WTC11 (cell line): Measurements from ENCODE around the gene MDFIC. TPM values are rescaled to one million over a fixed set of nuclear protein-coding genes. Genes with fewer than 3 reads are reported as not detected.

ENCODE experiments used
- ATAC-seq: fragments of 200-7000 bp; cut with Tn5 transposase; 2 replicates; pipeline ENCODE4 v1.10.0; 2021; ENCODE audit warnings: mild to moderate bottlenecking, moderate library complexity
- CTCF ChIA-PET: fragments of 300-600 bp; sonication (Branson Sonifier 250); formaldehyde crosslinking; loops from one replicate; lab custom pipeline; 2021; ENCODE audit warnings: antibody characterized with exemption; lab: Charles Lee
- POLR2A ChIA-PET: fragments of 350-600 bp; sonication (Branson Sonifier 250); formaldehyde crosslinking; loops from one replicate; lab custom pipeline; 2021; ENCODE audit warnings: antibody characterized with exemption; lab: Charles Lee
- DNase-seq: peaks from one replicate; pipeline ENCODE4 v3.0.0; 2021; ENCODE audit warnings: low spot score
- H3K27ac Mint-ChIP-seq: 2 replicates; pipeline ENCODE4 v1.8.0; 2021; ENCODE audit warnings: mixed read lengths
- H3K27me3 Mint-ChIP-seq: 2 replicates; pipeline ENCODE4 v1.8.0; 2021; ENCODE audit warnings: low read depth, mild to moderate bottlenecking, moderate library complexity, mixed read lengths
- H3K36me3 Mint-ChIP-seq: 2 replicates; pipeline ENCODE4 v1.8.0; 2021; ENCODE audit warnings: mixed read lengths
- H3K4me1 Mint-ChIP-seq: 2 replicates; pipeline ENCODE4 v1.8.0; 2022; ENCODE audit warnings: mixed read lengths
- H3K4me3 Mint-ChIP-seq: 2 replicates; pipeline ENCODE4 v1.8.0; 2021; ENCODE audit warnings: mild to moderate bottlenecking, moderate library complexity, mixed read lengths
- H3K9me3 Mint-ChIP-seq: 2 replicates; pipeline ENCODE4 v1.8.0; 2021; ENCODE audit warnings: mixed read lengths
- ATF2 ChIP-seq: sonication (generic); formaldehyde crosslinking; IDR thresholded peaks from 2 replicates; pipeline ENCODE4 v1.8.1; 2022; ENCODE audit warnings: low read depth, missing genetic modification reagents, borderline replicate concordance
- ATF6 ChIP-seq: sonication (generic); formaldehyde crosslinking; IDR thresholded peaks from 2 replicates; pipeline ENCODE4 v1.8.1; 2023; ENCODE audit warnings: mild to moderate bottlenecking, missing genetic modification reagents
- CREB1 ChIP-seq: sonication (generic); formaldehyde crosslinking; IDR thresholded peaks from 2 replicates; pipeline ENCODE4 v1.8.0; 2023; ENCODE audit warnings: mild to moderate bottlenecking, missing genetic modification reagents
- E2F1 ChIP-seq: sonication (generic); formaldehyde crosslinking; IDR thresholded peaks from 2 replicates; pipeline ENCODE4 v1.8.0; 2022; ENCODE audit warnings: mild to moderate bottlenecking, missing genetic modification reagents
- E2F5 ChIP-seq: sonication (generic); formaldehyde crosslinking; IDR thresholded peaks from 2 replicates; pipeline ENCODE4 v1.8.1; 2022; ENCODE audit warnings: mild to moderate bottlenecking, moderate library complexity, missing genetic modification reagents
- FOXK1 ChIP-seq: sonication (generic); formaldehyde crosslinking; IDR thresholded peaks from 2 replicates; pipeline ENCODE4 v1.8.0; 2022; ENCODE audit warnings: mild to moderate bottlenecking, moderate library complexity, missing genetic modification reagents
- GABPB1 ChIP-seq: sonication (generic); formaldehyde crosslinking; IDR thresholded peaks from 2 replicates; pipeline ENCODE4 v1.8.1; 2023; ENCODE audit warnings: mild to moderate bottlenecking, missing genetic modification reagents
- HMGXB4 ChIP-seq: sonication (generic); formaldehyde crosslinking; IDR thresholded peaks from 2 replicates; pipeline ENCODE4 v1.8.1; 2023; ENCODE audit warnings: mild to moderate bottlenecking, moderate library complexity, missing genetic modification reagents
- JUN ChIP-seq: sonication (generic); formaldehyde crosslinking; IDR thresholded peaks from 2 replicates; pipeline ENCODE4 v1.8.0; 2023; ENCODE audit warnings: mild to moderate bottlenecking, missing genetic modification reagents
- NR1H2 ChIP-seq: sonication (generic); formaldehyde crosslinking; IDR thresholded peaks from 2 replicates; pipeline ENCODE4 v1.9.0; 2021; ENCODE audit warnings: mild to moderate bottlenecking, moderate library complexity, missing genetic modification reagents
- NR3C1 ChIP-seq: sonication (generic); formaldehyde crosslinking; conservative IDR thresholded peaks from 2 replicates; pipeline ENCODE4 v1.8.1; 2023; ENCODE audit warnings: low read depth, mild to moderate bottlenecking, missing genetic modification reagents
- PREB ChIP-seq: sonication (generic); formaldehyde crosslinking; IDR thresholded peaks from 2 replicates; pipeline ENCODE4 v1.8.1; 2022; ENCODE audit warnings: mild to moderate bottlenecking, missing genetic modification reagents, moderate library complexity, borderline replicate concordance
- SOX15 ChIP-seq: fragments of 250-450 bp; sonication (Bioruptor Pico); IDR thresholded peaks from 2 replicates; pipeline ENCODE4 v1.9.0; 2021; ENCODE audit warnings: mild to moderate bottlenecking
- ZMAT4 ChIP-seq: fragments of 250-450 bp; sonication (Bioruptor Pico); IDR thresholded peaks from 2 replicates; pipeline ENCODE4 v1.9.0; 2021; ENCODE audit warnings: mild to moderate bottlenecking
- ZNF219 ChIP-seq: sonication (generic); formaldehyde crosslinking; IDR thresholded peaks from 2 replicates; pipeline ENCODE4 v1.8.0; 2023; ENCODE audit warnings: missing genetic modification reagents, mild to moderate bottlenecking, borderline replicate concordance
- ZNF232 ChIP-seq: sonication (generic); formaldehyde crosslinking; IDR thresholded peaks from 2 replicates; pipeline ENCODE4 v1.8.0; 2022; ENCODE audit warnings: mild to moderate bottlenecking, missing genetic modification reagents
- ZNF396 ChIP-seq: fragments of 250-450 bp; sonication (Bioruptor Pico); IDR thresholded peaks from 2 replicates; pipeline ENCODE4 v1.8.0; 2021; ENCODE audit warnings: mild to moderate bottlenecking, moderate library complexity, borderline replicate concordance
- ZNF425 ChIP-seq: fragments of 250-450 bp; sonication (Bioruptor Pico); conservative IDR thresholded peaks from 2 replicates; pipeline ENCODE4 v1.9.0; 2021; ENCODE audit warnings: mild to moderate bottlenecking
- total RNA-seq: library from RNA; stranded (reverse); gene quantifications from 3 replicates; pipeline ENCODE4 v1.2.3, GENCODE V29; 2021

Gene MDFIC
- total RNA-seq, 1 experiment from 2014 or later: 8.4 TPM

- TF ChIP-seq E2F5 (CRISPR knock-in tag): no peak
These were observed 30.4 kb downstream of the MDFIC start (continued) for GRCh38 chr7:114952296-114952695.

- CTCF ChIA-PET: no interaction called here
- ATAC-seq: no peak
- no peaks in the 10 kb centered on the region for H3K27me3 Mint-ChIP-seq
These were observed 31.8 kb downstream of the MDFIC start for GRCh38 chr7:114953724-114954123.

GRCh38 chr7:114956702-114957101, 34.8 kb downstream of the MDFIC start:
- Mint-ChIP-seq H3K27ac (no peak overlapping the region), H3K9me3 (no peaks in the 10 kb centered on the region), H3K4me3 (no peak overlapping the region), H3K4me1 (peaks cover 14% of the 10 kb centered on the region), H3K27me3 (no peaks in the 10 kb centered on the region), H3K36me3 (no peaks in the 10 kb centered on the region)
- ChIA-PET POLR2A (no interaction called here), CTCF (no interaction called here)
- DNase-seq: no peak
- no peak for TF ChIP-seq FOXK1 (CRISPR knock-in tag)
- TF ChIP-seq ZNF425: no peak
- TF ChIP-seq ATF6 (CRISPR knock-in tag): no peak
- no peak for TF ChIP-seq ZMAT4 (CRISPR knock-in tag)
- TF ChIP-seq CREB1 (CRISPR knock-in tag): no peak
- TF ChIP-seq PREB (CRISPR knock-in tag): no peak
- no peak for TF ChIP-seq E2F1 (CRISPR knock-in tag)
- TF ChIP-seq ZNF219: no peak
- no peak for TF ChIP-seq SOX15 (CRISPR knock-in tag)
- no peak for TF ChIP-seq NR1H2 (CRISPR knock-in tag)
- TF ChIP-seq JUN (CRISPR knock-in tag): no peak
- TF ChIP-seq ZNF232 (CRISPR knock-in tag): no peak
- no peak for ATAC-seq

More at GRCh38 chr7:114953724-114954123, 31.8 kb downstream of the MDFIC start:
- Mint-ChIP-seq H3K4me1 (peaks cover 9% of the 10 kb centered on the region), H3K36me3 (no peaks in the 10 kb centered on the region), H3K4me3 (no peak overlapping the region), H3K9me3 (no peaks in the 10 kb centered on the region), H3K27ac (no peak overlapping the region)
- POLR2A ChIA-PET: no interaction called here
- TF ChIP-seq ZNF232 (CRISPR knock-in tag) (no peak), GABPB1 (no peak), ZNF396 (CRISPR knock-in tag) (no peak), ATF2 (CRISPR knock-in tag) (no peak), FOXK1 (CRISPR knock-in tag) (no peak), NR3C1 (CRISPR knock-in tag) (no peak), HMGXB4 (CRISPR knock-in tag) (no peak)
- TF ChIP-seq, all 79 proteins: peak for 0
- no peak for DNase-seq
